ENCODE measurements around the gene NMT1. TPM values are rescaled to one million over a fixed set of nuclear protein-coding genes. Genes with fewer than 3 reads are reported as not detected.

NMT1 gene
- total and polyA plus RNA-seq, 4 donors = 37.7 to 120 (median 48.9) TPM

DNA sequence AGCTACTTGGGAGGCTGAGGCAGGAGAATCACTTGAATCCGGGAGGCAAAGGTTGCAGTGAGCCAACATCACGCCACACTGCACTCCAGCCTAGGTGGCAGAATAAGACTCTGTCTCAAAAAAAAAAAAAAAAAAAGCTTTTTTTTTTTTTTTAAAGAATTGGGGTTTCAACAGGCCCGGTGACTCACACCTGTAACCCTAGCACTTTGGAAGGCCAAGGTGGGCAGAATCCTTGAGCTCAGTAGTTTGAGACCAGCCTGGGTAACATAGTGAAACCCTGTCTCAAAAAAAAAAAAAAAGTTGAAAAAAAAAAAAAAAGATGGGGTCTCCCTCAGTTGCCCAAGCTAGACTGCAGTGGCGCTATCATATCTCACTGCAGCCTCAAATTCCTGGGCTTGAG is 93.9 kb downstream of the NMT1 start:
- no peak for DNase-seq
- no peak for ATAC-seq (ENCODE audit: insufficient read depth, low FRiP score)
- 88 to 90% methylated on average over 4 of the region's 4 CpGs for WGBS, 2 donors
- TF ChIP-seq, protein P1, sequence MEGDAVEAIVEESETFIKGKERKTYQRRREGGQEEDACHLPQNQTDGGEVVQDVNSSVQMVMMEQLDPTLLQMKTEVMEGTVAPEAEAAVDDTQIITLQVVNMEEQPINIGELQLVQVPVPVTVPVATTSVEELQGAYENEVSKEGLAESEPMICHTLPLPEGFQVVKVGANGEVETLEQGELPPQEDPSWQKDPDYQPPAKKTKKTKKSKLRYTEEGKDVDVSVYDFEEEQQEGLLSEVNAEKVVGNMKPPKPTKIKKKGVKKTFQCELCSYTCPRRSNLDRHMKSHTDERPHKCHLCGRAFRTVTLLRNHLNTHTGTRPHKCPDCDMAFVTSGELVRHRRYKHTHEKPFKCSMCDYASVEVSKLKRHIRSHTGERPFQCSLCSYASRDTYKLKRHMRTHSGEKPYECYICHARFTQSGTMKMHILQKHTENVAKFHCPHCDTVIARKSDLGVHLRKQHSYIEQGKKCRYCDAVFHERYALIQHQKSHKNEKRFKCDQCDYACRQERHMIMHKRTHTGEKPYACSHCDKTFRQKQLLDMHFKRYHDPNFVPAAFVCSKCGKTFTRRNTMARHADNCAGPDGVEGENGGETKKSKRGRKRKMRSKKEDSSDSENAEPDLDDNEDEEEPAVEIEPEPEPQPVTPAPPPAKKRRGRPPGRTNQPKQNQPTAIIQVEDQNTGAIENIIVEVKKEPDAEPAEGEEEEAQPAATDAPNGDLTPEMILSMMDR (IDR thresholded peaks at IDR 0.05; ENCODE audit: control extremely low read depth, extremely low read depth) = no peak
- H3K9ac ChIP-seq (ENCODE audit: insufficient read depth in 1 of 2, low read length in 2 of 2) = peak overlapping the region in 1 of 2 donors; percentile 42
- H3K4me3 ChIP-seq = no peak overlapping the region
- H3K27ac ChIP-seq (ENCODE audit: low read depth in 1 of 2, low read length in 1 of 2) = peak overlapping the region in 1 of 2 donors; percentile 40
- H3K36me3 ChIP-seq (ENCODE audit: control insufficient read depth in 4 of 4, insufficient read depth in 4 of 4, low read length in 4 of 4) = peaks cover 0 to 5% (median 0%) of the 10 kb centered on the region in 4 donors
- no peaks in the 10 kb centered on the region for H3K27me3 ChIP-seq (ENCODE audit: control insufficient read depth in 3 of 3, insufficient read depth in 3 of 3, low read length in 2 of 3)
- H3K9me3 ChIP-seq (ENCODE audit: control insufficient read depth in 4 of 4, insufficient read depth in 3 of 4, low read length in 3 of 4) = no peaks in the 10 kb centered on the region
- peaks cover 6 to 43% (median 24%) of the 10 kb centered on the region in 5 donors for H3K4me1 ChIP-seq (ENCODE audit: control insufficient read depth in 5 of 5, insufficient read depth in 5 of 5, low read length in 5 of 5)

DNA sequence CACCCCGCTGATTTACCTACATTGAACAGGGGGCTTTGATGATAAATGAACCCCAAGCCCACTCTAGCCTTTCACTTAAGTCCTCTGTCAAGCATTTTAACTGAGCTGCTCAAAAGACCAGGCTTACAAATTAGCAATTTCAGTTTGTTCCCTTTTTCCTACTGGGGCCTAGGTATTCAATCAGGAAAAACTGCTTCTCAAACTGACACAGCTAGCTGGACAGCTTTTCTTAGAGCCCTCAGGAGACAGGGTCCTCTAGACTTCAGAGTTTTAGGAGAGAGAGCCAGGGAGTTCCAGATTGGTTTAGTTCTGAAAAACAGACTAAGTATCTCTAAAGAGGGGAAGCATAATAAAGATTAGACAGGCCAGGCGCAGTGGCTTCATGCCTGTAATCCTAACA is 94.4 kb downstream of the NMT1 start:
- H3K4me1 ChIP-seq (ENCODE audit: control insufficient read depth in 5 of 5, insufficient read depth in 5 of 5, low read length in 5 of 5) = peaks cover 6 to 45% (median 24%) of the 10 kb centered on the region in 5 donors
- H3K9me3 ChIP-seq (ENCODE audit: control insufficient read depth in 4 of 4, insufficient read depth in 3 of 4, low read length in 3 of 4) = no peaks in the 10 kb centered on the region
- H3K36me3 ChIP-seq (ENCODE audit: control insufficient read depth in 4 of 4, insufficient read depth in 4 of 4, low read length in 4 of 4) = peaks cover 0 to 5% (median under 1%) of the 10 kb centered on the region in 4 donors
- peak overlapping the region in 1 of 2 donors; percentile 40 for H3K27ac ChIP-seq (ENCODE audit: low read depth in 1 of 2, low read length in 1 of 2)
- H3K27me3 ChIP-seq (ENCODE audit: control insufficient read depth in 3 of 3, insufficient read depth in 3 of 3, low read length in 2 of 3) = no peaks in the 10 kb centered on the region
- peak in 2 of 3 donors; percentile 59 to 75 for DNase-seq
- peak overlapping the region in 1 of 2 donors; percentile 42 for H3K9ac ChIP-seq (ENCODE audit: insufficient read depth in 1 of 2, low read length in 2 of 2)
- ATAC-seq (ENCODE audit: insufficient read depth, low FRiP score) = no peak
- WGBS, 2 donors = 77 to 83% methylated on average over 2 of the region's 2 CpGs
- no peak overlapping the region for H3K4me3 ChIP-seq
- TF ChIP-seq, protein P1 (IDR thresholded peaks at IDR 0.05; ENCODE audit: control extremely low read depth, extremely low read depth) = no peak

DNA sequence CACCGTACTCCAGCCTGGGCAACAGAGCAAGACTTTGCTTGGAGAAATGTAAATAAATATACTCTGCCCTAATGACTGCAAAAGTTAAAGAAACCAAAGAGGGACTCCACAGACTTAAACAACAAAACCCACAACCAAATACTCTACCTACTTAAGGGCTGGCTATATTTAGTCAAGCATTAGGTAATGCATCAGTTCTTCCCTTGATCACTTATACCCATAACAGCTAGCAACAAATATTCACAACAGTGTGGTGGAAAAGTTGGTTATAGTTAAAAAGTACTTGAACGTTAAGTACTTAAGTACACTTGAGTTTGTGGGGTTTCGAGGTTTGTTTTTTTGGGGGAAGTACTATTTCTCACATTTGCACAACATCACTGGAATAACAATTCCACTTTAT is 95.1 kb downstream of the NMT1 start:
- Histone ChIP-seq H3K4me1 (ENCODE audit: control insufficient read depth in 5 of 5, insufficient read depth in 5 of 5, low read length in 5 of 5) (peaks cover 6 to 37% (median 22%) of the 10 kb centered on the region in 5 donors), H3K4me3 (no peak overlapping the region), H3K36me3 (ENCODE audit: control insufficient read depth in 4 of 4, insufficient read depth in 4 of 4, low read length in 4 of 4) (peaks cover 0 to 9% (median 3%) of the 10 kb centered on the region in 4 donors), H3K9ac (ENCODE audit: insufficient read depth in 1 of 2, low read length in 2 of 2) (no peak overlapping the region), H3K27ac (ENCODE audit: low read depth in 1 of 2, low read length in 1 of 2) (no peak overlapping the region), H3K27me3 (ENCODE audit: control insufficient read depth in 3 of 3, insufficient read depth in 3 of 3, low read length in 2 of 3) (no peaks in the 10 kb centered on the region), H3K9me3 (ENCODE audit: control insufficient read depth in 4 of 4, insufficient read depth in 3 of 4, low read length in 3 of 4) (no peaks in the 10 kb centered on the region)
- DNase-seq (no peak), ATAC-seq (ENCODE audit: insufficient read depth, low FRiP score) (no peak)
- WGBS, 2 donors = 61 to 66% methylated on average over 3 of the region's 3 CpGs
- TF ChIP-seq, protein P1 (IDR thresholded peaks at IDR 0.05; ENCODE audit: control extremely low read depth, extremely low read depth) = no peak

Small RNA genes within 50 kb of the gene (small RNA-seq; reads per million reads assigned to genes)
- gene MIR6784 (ENCODE audit: low replicate concordance) = not detected
- not detected for gene RF00019 (ENCODE audit: low replicate concordance)

Other genes starting within 250 kb of the NMT1 start
- gene GJC1, start 231.0 kb upstream of the NMT1 start, total RNA-seq = 10 to 100 TPM; 13.0 to 44.3 TPM
- 1 to 10 TPM; 3.9 TPM for gene GJC1, start 231.0 kb upstream of the NMT1 start, polyA plus RNA-seq
- gene HIGD1B, start 213.4 kb upstream of the NMT1 start, total RNA-seq = 10 to 100 TPM; 12.1 to 23.9 TPM
- gene HIGD1B, start 213.4 kb upstream of the NMT1 start, polyA plus RNA-seq = 10 to 100 TPM in 1 of 2 donors, 1 to 10 TPM in 1; 3.0 to 25.4 TPM
- gene EFTUD2, start 161.9 kb upstream of the NMT1 start, total RNA-seq = 10 to 100 TPM; 90.1 to 93.3 TPM
- 10 to 100 TPM; 35.5 to 56.4 TPM for gene EFTUD2, start 161.9 kb upstream of the NMT1 start, polyA plus RNA-seq
- gene GFAP, start 145.8 kb upstream of the NMT1 start, total RNA-seq = under 1 TPM; 0.25 to 0.88 TPM
- gene GFAP, start 145.8 kb upstream of the NMT1 start, polyA plus RNA-seq = under 1 TPM; 0.32 to 0.35 TPM
- gene KIF18B, start 113.5 kb upstream of the NMT1 start, total RNA-seq = 1 to 10 TPM in 1 of 2 donors, under 1 TPM in 1; 0.80 to 1.4 TPM
- under 1 TPM; 0.70 to 0.87 TPM for gene KIF18B, start 113.5 kb upstream of the NMT1 start, polyA plus RNA-seq
- under 1 TPM; 0.21 to 0.57 TPM for gene C1QL1, start 93.0 kb upstream of the NMT1 start, total RNA-seq
- under 1 TPM; 0.10 to 0.57 TPM for gene C1QL1, start 93.0 kb upstream of the NMT1 start, polyA plus RNA-seq
- gene DCAKD, start 9.7 kb upstream of the NMT1 start, total RNA-seq = 10 to 100 TPM; 26.7 to 28.8 TPM
- 10 to 100 TPM; 11.8 to 13.6 TPM for gene DCAKD, start 9.7 kb upstream of the NMT1 start, polyA plus RNA-seq
- 10 to 100 TPM in 1 of 2 donors, 1 to 10 TPM in 1; 3.6 to 43.3 TPM for gene PLCD3, start 71.2 kb downstream of the NMT1 start, total RNA-seq
- gene PLCD3, start 71.2 kb downstream of the NMT1 start, polyA plus RNA-seq = 10 to 100 TPM; 13.6 to 24.2 TPM
- 10 to 100 TPM; 12.6 to 12.7 TPM for gene ACBD4, start 74.4 kb downstream of the NMT1 start, total RNA-seq
- 10 to 100 TPM in 1 of 2 donors, 1 to 10 TPM in 1; 7.8 to 15.7 TPM for gene ACBD4, start 74.4 kb downstream of the NMT1 start, polyA plus RNA-seq
- 10 to 100 TPM; 25.3 to 34.4 TPM for gene HEXIM1, start 87.2 kb downstream of the NMT1 start, total RNA-seq
- gene HEXIM1, start 87.2 kb downstream of the NMT1 start, polyA plus RNA-seq = 10 to 100 TPM; 14.5 to 18.7 TPM
- 10 to 100 TPM in 1 of 2 donors, 1 to 10 TPM in 1; 7.6 to 10.6 TPM for gene HEXIM2, start 100.6 kb downstream of the NMT1 start, total RNA-seq
- gene HEXIM2, start 100.6 kb downstream of the NMT1 start, polyA plus RNA-seq = 1 to 10 TPM; 4.3 to 6.5 TPM
- gene FMNL1, start 160.6 kb downstream of the NMT1 start, total RNA-seq = 10 to 100 TPM; 25.0 to 83.7 TPM
- 100 to 1,000 TPM in 1 of 2 donors, 10 to 100 TPM in 1; 29.5 to 135 TPM for gene FMNL1, start 160.6 kb downstream of the NMT1 start, polyA plus RNA-seq
- gene SPATA32, start 200.8 kb downstream of the NMT1 start, total RNA-seq = under 1 TPM in 1 of 2 donors, not detected in 1; 0.21 TPM
- gene SPATA32, start 200.8 kb downstream of the NMT1 start, polyA plus RNA-seq = under 1 TPM; 0.08 to 0.40 TPM

All from lung (tissue), 13 donors.